NCI-H510A (cell line): ENCODE data around the gene ELMO3.

ENCODE experiments used
- DNase-seq: peaks from one replicate; lab custom pipeline; 2025; lab: John Stamatoyannopoulos, UW

ELMO3 gene

DNA sequence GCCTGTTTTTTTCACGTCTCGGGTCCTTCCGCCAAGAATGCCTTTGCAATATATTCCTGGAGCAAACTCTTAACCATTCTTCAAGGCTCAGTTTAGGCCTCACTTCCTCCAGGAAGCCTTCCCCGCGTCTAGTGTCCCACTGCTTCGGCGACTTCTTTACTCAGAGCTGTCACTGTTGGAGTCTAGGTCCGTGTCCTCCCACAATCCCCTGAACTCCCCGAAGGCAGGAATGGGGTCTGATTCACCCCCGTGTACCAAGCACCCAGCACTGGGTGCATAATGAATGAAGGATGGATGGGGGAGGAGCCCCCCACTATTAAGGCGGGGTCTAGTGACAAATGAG lies 15.7 kb upstream of the ELMO3 start:
- DNase-seq = no peak

DNA sequence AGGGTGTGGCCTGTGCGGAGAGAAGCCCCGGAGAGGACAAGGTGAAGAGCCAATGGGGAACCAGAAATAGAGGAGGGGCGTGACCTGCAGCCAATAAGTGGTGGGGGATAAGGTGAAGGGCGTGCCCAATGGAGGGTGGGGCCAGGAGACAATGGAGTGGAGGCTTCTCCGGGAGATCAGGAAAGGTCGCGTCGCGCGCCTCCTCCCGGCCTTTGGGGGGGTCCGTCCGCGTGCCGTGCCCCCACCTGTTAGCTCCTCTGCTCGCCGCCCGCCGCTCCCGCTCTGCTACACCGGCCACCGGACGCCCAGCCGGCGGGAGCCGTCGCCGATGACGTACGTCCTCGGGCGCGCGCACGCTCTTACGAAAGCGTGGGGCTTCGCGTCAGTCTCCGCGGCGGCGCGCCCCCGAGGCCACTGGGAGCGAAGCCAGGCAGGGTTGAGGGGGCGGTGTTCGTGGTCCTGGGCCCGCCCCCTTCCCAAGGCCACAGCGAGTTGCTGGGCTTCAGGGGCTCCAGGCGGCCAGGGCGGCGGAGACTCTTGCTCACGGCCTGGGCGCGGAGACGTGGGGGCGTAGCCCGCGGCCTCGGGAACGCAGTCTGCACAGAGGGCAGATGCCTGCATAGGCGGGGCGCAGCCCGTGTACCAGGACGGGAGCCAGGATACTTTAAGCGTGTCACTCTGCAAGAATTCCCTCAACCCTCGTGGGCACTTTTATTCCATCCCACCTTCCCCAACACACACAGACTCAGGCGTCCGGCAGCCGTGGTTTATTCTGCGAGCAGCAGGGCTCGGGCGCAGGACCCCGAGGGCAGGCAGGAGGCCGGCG lies 15.1 kb upstream of the ELMO3 start, which contains the start of gene MATCAP1:
MATCAP1 (minus strand) TSS at position 337 of the 826 bp plus-strand sequence. CDS start 3,353 bp downstream, outside the sequence.
- DNase-seq = peak; percentile 85

DNA sequence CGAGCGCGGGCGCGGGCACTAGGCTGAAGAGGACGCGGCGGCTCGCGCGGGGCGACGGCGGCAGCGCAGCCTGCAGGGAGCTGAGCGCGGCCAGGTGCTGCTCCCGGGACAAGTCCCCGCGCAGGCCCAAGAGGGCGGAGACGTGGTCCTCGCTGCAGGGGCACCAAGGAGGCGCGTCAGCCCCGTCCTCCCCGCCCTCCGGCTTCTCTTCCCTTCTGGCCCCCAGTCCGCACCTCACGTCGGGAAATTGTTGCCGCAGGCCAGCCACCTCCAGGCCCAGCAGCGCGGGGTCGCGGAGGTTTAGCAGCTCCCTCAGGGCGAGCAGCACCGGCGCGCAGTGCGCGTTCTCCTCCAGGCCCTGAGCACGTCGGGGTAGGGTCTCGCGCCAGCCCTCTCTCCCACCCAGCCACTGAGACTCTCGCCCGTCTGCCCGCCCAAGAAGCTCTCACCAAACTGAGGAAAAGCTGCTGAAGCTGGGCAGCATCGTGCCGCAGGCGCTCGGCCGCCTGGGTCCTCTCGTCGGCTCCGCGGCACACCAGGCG lies 14.4 kb upstream of the ELMO3 start:
- no peak for DNase-seq

DNA sequence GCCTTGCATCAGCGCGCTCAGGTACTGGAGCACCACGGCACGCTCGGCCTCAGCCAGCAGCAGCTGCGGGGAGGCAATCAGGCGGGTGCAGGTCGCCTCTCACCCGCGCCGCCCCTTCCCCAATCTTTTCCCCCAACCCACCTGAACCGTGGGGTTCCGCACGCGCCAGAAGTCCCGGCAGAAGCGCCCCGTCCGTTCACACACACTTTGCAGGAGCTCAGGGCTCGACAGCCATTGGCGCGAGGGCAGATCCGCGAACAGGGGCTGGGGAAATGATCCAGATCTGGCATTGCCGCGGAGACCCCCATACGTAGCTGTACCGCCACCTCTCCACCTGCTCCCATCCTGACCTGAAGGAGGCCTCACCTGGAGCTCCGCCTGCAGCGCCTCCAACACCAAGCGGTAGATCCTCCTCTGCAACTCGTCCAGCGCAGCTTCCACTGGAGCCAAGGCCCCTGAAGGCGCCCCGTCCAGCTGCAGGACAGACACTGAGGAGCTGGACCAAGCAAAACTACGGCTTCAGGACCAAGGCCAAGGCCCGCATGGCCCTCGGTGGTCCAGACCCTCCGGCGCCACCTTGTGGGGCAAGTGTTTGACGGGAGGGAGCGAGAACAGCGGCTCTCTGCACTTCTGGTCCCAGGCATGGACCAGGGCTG lies 13.8 kb upstream of the ELMO3 start:
- DNase-seq = peak; percentile 65

DNA sequence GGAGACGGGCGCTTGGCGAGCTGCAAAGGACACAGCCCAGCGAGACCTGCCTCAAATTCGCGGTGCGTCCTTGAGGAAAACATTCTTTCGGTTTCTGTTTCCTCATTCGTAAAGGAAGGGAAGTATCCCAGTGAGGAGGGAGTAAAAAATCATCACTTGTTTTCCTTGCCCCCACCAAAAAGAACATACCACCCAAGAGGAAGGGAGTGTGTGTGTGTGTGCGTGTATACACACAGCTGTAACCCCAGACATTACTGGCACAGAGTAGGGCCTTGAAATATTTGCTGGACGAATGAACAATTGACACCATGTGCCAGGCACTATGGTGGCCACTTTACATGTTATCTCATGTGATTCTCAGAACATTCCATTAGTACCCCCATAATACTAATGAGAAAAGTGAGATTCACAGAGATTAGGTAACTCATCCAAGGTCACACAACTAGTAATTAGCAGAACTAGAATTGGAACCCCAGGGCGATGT lies 13.2 kb upstream of the ELMO3 start:
- no peak for DNase-seq

DNA sequence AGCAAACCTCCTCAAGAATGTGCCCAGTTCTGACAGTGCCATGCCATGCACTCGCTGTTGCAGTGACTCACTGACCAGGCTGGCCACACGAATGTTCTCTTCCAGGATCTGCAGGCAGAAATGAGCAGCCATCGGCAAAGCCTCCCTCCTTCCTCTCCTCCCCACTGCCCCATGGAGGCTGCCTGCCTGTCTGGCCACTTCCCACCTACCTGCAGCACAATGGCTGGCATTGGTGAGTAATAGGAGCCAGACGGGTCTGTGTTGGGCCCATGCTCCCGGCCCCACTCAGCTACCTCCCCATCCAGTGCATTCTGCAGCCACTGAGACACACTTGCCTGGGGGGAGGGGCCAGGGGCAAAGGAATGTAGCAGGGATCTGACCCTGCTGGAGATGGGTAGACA lies 12.4 kb upstream of the ELMO3 start:
- no peak for DNase-seq

DNA sequence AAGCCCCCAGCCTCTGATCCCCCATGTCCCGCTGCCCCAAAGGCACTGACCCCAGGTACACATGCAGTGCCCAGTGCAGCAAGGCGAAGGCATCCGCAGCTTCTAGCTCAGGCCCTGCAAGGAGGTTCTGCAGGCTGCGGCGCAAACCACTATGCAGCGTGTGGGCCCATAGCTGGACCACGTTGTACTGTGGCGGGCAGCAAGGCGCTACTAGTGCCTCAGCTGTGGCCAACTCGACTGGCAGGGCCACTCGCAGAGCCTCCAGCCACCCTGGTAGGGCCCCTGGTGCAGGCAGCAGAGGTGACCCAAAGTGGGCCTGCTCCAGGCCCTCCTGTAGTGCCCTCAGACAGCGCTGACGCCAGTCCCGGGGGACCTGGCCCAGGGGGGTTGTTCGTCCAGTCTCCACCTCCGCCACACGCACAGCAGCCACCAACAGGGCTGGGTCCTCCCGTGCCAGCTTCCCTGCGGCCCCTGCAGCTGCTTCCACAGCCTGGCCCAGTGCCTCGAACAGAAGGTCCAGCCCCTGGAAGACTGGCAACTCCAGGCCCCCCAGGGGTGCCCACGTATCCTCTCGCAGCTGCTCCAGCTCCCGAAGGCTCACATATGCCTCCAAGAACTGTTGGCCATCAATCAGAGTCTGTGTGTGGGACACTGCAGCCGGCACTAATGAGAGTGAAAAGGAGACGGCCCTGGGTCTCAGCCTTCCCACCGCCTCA lies 11.6 kb upstream of the ELMO3 start:
- DNase-seq = no peak

DNA sequence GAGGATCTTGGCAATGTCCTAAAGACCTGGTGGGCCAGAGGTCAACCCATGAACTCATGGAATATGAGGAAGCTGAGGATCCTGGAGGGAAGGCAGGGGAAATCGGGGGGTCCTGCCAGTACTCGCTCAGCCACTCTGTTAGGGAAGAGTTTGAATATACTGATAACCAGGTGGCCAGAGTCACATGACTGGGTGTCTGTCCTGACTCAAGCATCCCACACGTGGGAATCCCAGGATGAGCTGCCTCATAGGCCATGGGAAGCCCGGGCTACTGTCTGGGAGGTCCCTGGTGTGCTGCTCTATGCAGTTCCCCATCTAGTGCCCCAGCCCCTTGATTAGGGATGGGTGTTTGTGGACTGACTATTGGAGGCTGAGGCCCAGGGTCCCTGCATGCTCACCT lies 10.6 kb upstream of the ELMO3 start:
- no peak for DNase-seq

DNA sequence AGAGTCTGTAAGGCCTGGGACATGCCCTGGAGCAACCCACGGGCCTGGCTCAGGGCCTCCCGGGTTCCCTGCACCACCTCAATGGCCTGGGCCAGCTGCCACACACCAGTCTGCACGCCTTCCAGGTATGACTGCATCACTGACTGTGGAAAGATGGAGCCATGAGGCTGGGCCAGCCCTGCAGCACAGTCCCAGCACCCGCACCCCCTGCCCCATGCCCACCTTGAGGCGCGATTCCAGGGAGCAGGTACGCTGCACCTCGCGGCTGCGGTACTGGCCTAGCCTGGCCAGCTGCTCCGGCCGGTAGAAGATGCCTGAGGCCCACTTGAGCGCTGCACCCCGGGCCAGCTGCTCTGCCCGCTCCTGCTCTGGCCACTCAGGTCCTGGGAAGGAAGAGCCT lies 10.1 kb upstream of the ELMO3 start:
- no peak for DNase-seq

DNA sequence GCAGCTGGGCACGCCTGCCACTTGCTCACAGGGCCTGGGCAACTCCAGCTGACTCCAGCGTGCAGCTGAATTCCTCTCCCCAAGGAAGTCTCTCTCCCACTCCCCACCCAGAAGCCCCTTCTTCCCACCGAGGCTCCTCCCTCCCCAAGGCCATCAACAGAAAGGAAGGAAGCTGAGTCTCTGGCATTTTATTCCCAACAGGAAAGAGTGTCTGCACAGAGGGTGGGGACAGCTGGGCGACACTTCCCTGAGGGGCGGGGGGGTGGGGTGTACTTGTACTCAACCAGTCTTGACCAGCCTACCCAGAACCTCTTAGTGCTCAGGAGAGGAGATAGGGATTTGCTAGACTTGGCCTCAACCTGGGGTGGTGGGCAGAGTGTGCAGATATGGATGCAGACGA lies 8.9 kb upstream of the ELMO3 start, which contains the start of gene EXOC3L1:
EXOC3L1 (minus strand) TSS at position 96 of the 400 bp plus-strand sequence. CDS start 460 bp downstream, outside the sequence.
- DNase-seq = no peak

DNA sequence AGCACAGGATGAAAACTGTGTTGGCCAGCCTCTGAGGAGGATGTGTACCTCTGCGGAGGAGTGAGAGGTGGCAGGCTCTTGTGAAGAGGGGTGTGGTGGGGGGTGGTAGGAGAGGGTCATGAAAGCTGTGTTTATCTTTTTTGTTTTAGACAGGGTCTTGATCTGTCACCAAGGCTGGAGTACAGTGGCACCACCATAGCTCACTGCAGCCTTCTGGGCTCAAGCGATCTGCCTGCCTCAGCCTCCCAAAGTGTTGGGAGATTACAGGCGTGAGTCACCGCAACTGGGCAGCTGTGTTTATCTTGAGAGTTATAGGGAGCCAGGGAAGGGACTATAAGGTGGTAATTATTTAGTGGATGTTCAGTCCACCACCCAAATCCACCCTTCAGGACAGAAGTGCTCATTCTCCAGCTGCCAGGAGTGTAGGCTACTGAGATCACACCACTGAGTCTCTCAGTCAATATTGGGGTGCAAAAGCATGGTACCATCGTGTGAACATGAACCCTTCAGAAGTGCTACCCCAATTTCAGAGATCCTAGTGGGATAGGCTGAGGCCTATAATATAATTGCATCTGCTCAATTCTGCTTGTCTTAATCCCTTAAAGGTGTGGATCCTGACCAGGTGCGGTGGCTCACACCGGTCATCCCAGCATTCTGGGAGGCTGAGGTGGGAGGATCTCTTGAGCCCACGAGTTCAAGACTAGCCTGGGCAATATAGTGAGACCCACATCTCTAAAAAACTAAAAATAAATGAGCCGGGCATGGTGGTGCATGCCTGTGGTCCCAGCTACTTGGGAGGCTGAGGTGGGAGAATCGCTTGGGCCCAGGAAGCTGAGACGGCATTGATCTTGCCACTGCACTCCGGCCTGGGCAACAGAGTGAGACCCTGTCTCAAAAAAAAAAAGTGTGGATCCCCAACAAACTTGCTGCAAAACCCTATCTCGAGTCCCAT lies 8.2 kb upstream of the ELMO3 start:
- no peak for DNase-seq

DNA sequence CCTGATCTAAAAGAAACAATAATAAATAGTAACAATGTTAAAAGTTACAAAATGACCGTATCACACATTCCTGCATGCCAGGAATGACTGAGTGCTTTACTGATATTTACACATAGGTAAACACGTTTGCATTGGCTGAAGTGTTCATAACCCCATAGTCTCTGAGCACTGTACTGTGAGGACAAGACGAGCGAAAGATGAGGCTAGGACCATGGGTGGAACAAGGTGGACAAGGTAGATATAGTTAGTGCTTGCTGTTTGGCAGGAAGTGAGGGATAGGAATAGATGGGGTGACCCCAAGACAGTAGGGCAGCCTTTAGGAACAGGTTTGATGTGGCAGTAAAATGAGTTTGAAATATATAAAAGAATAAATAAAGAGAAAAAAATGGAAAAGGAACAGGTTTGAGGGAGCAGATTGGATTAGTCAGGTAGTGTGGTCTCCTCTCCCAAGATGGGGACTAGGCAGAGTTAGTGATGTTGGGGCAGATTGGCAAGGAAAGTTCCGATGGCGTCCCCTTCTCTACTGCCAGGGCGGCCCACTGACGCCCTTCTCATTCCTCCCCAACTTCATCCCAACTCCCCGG lies 7.4 kb upstream of the ELMO3 start:
- no peak for DNase-seq

DNA sequence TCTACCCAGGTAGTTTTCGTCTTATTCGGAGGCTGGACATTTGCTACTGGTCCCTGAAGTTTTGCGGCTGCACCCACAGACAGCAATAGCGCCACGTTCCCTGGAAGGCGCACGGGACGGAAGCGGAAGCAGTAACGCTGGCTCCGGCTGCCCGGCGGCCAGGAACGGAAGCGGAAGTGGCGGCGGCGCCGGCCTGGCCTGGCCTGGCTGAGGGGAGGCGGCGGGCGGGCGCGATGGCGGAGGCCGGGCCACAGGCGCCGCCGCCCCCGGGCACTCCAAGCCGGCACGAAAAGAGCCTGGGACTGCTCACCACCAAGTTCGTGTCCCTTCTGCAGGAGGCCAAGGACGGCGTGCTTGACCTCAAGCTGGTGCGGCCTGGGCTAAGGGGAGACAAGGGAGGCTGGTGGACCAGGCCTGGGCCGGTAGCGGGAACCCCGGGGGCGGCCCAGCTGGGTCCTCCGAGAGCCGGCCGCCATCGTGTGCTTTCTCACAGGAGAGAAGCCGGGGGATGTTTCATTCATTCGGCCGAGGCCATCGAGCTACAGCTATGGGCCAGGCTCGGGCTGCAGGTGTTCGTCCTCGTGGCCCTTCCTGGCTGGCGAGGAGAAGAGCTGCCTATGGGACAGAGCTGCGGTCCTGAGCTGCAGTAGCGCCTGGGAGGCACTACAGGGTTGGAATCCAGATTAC lies 6.8 kb upstream of the ELMO3 start, which contains the start of gene E2F4:
E2F4 (plus strand) TSS at position 161 of the 687 bp plus-strand sequence; CDS start at position 234, 73 bp downstream.
- DNase-seq = peak; percentile 80

DNA sequence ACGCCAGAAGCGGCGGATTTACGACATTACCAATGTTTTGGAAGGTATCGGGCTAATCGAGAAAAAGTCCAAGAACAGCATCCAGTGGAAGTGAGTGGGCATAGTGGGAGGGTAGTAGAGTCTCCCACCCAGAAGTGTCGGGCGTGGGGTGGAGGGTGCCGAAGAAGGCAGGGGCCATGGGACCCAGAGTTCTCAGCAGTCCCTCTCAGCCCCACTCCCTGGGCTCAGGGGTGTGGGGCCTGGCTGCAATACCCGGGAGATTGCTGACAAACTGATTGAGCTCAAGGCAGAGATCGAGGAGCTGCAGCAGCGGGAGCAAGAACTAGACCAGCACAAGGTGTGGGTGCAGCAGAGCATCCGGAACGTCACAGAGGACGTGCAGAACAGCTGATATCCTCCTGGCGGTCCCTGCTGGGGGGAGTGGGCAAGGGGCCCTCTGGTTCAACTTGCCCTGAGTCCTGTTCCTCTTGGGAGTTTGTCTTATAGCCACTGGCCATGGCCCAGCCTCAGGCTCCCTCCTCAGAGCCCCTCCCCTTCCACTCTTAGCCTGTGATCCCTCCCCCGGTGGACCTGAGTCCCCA lies 6.1 kb upstream of the ELMO3 start:
- DNase-seq = no peak

DNA sequence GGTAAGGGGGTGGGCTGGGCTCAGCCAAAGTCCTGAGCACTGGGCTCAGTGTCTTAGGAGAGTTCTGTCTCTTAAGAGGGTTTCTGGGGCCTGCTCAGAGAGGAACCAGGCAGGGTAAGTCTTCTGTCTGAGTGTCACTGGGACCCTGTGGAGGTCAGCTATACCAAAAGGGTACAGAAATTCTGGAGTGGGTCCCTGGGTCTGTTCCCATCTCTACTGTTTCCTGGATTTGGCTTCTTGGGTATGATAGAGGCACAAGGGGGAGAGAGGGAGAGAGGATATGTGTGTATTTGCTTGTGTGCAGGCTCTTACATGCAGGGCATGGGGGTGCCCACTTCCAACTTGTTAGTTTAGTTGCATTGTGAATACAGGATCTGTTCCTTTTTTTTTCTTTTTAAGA lies 5.4 kb upstream of the ELMO3 start:
- DNase-seq = no peak

DNA sequence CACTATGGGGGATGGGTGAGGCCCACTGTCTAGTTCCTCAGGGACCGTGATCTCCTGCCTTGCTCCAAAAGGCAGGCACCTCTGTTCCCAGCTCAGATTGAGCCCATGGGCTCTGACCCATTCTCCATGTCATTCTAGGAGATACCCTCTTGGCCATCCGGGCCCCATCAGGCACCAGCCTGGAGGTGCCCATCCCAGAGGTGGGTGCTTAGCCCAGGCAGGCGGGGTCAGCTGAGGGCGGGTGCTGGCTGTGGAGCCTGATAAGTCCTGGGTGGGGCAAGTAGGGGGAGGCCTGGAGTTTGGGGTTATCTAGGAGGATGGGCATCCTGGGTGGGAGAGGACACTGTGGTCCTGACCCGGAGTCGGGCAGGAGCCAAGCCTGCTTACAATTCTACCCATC lies 4.7 kb upstream of the ELMO3 start:
- no peak for DNase-seq

DNA sequence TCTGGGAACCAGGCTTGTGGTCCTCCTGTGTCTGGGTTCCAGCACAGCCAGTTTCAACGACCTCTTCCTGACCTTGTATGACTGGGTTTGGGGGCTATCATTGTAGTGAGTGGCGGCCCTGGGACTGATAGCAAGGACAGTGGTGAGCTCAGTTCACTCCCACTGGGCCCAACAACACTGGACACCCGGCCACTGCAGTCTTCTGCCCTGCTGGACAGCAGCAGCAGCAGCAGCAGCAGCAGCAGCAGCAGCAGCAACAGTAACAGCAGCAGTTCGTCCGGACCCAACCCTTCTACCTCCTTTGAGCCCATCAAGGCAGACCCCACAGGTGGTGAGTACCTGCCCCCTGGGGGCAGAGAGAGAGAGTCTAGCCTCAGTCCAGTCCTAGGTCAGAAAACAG lies 3.3 kb upstream of the ELMO3 start:
- DNase-seq = no peak

DNA sequence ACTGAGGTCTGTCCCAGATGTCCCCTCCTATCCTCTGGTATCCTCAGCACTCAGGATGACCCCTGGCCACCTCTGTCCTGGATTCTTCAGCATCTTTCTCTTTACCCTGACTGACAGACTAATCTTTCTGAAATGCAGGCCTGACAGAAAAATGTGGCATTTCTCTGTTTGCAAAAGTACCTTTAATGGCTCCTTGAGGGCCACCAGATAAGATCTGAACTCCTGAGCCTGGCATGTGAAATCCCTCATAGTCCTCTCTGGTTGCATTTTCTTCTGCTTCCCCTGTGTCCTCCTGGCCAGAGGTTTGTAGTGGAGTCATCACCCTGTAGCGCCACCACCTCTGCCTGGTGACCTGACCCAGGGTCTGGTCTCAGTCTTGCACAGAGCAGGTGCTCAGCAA lies 2.0 kb upstream of the ELMO3 start:
- DNase-seq = no peak

DNA sequence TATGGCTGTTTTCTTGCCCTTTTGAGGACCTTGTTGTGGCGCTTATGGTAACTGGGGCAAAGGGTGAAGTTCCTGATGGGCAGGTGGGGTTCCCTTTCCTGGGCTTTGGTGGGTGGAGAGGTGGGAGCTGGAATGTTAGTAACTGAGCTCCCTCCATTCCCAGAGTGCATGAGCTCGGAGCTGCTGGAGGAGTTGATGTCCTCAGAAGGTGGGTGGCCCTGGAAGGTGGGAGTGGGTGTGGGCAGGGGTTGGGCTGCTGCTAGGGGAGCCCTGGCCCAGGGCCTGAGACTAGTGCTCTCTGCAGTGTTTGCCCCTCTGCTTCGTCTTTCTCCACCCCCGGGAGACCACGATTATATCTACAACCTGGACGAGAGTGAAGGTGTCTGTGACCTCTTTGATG lies 1.2 kb upstream of the ELMO3 start:
- DNase-seq = no peak

DNA sequence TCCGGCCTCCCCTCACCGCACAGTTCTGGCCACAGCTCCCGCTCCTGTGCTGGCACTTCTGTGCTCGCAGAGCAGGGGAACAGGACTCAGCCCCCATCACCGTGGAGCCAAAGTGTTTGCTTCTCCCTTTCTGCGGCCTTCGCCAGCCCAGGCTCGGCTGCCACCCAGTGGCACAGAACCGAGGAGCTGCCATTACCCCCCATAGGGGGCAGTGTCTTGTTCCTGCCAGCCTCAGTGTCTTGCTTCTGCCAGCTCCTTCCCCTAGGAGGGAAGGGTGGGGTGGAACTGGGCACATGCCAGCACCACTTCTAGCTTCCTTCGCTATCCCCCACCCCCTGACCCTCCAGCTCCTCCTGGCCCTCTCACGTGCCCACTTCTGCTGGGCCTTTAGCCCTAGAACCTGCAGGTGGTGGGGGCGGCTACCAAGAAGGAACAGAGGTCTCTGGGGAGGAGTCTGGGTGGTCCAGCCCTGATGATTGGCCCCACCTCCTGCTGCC lies 645 bp upstream of the ELMO3 start:
- DNase-seq = no peak
